ENCODE results near the gene HNRNPUL2. TPM values are rescaled to one million over a fixed set of nuclear protein-coding genes. Genes with fewer than 3 reads are reported as not detected.
"Not testable (repeated sequence)": the region's sequence is repeated elsewhere in the genome, so short reads cannot be mapped to it uniquely, and the experiment has no call there.

Gene HNRNPUL2
- total and polyA plus RNA-seq, 4 donors, result 15.3 to 69.3 (median 47.7) TPM

DNA sequence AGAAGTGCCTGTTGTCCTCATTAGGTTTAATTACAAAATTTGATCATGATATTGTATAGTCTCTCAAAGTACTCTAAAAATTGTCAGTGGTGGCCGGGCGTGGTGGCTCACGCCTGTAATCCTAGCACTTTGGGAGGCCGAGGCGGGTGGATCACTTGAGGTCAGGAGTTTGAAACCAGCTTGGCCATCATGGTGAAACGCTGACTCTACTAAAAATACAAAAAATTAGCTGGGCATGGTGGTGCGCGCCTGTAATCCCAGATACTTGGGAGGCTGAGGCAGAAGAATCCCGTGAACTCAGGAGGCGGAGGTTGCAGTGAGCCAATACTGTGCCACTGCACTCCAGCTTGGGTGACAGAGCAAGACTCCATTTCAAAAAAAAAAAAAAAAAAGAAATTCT, 51.8 kb downstream of the HNRNPUL2 start:
- Histone ChIP-seq H3K4me1 (ENCODE audit: control insufficient read depth, insufficient read depth, low read length) (peaks cover 43% of the 10 kb centered on the region), H3K36me3 (ENCODE audit: control insufficient read depth, insufficient read depth, low read length) (peaks cover 39% of the 10 kb centered on the region)
- H3K27ac ChIP-seq (ENCODE audit: low read depth, low read length); H3K27me3 ChIP-seq (ENCODE audit: control insufficient read depth, insufficient read depth, low read length); H3K9me3 ChIP-seq (ENCODE audit: control insufficient read depth, insufficient read depth, low read length); DNase-seq (ENCODE audit: low read depth in 4 of 6, low spot score in 6 of 6); H3K4me3 ChIP-seq (ENCODE audit: low read depth, low read length): not testable (repeated sequence)
- WGBS (ENCODE audit: insufficient coverage), result 100% methylated on average over 3 of the region's 10 CpGs

DNA sequence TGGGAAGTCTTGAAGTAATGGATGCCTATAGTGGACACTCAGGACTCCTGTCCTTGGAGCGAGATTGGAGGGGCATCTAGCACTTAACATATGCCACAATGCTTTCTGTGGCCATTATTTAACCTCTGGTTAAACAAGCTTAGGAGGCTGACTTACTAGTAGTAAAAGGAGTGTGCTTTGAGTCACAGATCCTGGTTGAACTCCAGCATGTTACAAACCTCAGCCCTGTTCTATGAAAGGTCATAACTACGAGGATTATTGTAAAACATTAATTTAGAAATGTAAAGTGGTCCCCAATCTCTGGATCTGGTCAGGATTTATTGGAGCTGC, 54.1 kb downstream of the HNRNPUL2 start:
- H3K4me3 ChIP-seq (ENCODE audit: low read depth, low read length), result no peak overlapping the region
- no peak for DNase-seq (ENCODE audit: low read depth in 4 of 6, low spot score in 6 of 6)
- H3K4me1 ChIP-seq (ENCODE audit: control insufficient read depth, insufficient read depth, low read length), result peaks cover 35% of the 10 kb centered on the region
- peaks cover 48% of the 10 kb centered on the region for H3K36me3 ChIP-seq (ENCODE audit: control insufficient read depth, insufficient read depth, low read length)
- H3K27me3 ChIP-seq (ENCODE audit: control insufficient read depth, insufficient read depth, low read length), result no peaks in the 10 kb centered on the region
- H3K9me3 ChIP-seq (ENCODE audit: control insufficient read depth, insufficient read depth, low read length), result no peaks in the 10 kb centered on the region
- no peak overlapping the region for H3K27ac ChIP-seq (ENCODE audit: low read depth, low read length)
- no CpG with 5 or more reads among the region's 2 CpGs for WGBS (ENCODE audit: insufficient coverage)

DNA sequence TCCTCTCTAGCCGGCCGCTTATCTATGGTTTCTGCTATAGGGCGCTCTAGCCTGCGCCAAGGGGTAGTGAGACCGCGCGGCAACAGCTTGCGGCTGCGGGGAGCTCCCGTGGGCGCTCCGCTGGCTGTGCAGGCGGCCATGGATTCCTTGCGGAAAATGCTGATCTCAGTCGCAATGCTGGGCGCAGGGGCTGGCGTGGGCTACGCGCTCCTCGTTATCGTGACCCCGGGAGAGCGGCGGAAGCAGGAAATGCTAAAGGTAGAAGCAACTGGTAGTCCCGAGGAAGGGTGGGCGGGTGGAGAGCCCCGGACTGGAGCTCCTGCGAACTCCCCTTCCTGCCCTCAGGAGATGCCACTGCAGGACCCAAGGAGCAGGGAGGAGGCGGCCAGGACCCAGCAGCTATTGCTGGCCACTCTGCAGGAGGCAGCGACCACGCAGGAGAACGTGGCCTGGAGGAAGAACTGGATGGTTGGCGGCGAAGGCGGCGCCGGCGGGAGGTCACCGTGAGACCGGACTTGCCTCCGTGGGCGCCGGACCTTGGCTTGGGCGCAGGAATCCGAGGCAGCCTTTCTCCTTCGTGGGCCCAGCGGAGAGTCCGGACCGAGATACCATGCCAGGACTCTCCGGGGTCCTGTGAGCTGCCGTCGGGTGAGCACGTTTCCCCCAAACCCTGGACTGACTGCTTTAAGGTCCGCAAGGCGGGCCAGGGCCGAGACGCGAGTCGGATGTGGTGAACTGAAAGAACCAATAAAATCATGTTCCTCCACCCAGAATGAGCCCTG, 55.5 kb downstream of the HNRNPUL2 start, which contains the start of the genes LBHD1 and UQCC3:
LBHD1 (minus strand) TSS at position 660 of the 782 bp plus-strand sequence. CDS start 2,236 bp downstream, outside the sequence.
UQCC3 (plus strand) TSS at position 66 of the 782 bp plus-strand sequence; CDS start at position 139, 73 bp downstream.
- peak within 1 kb of the TSS; percentile 79 for H3K4me3 ChIP-seq (ENCODE audit: low read depth, low read length)
- H3K27ac ChIP-seq (ENCODE audit: low read depth, low read length), result peak within 1 kb of the TSS; percentile 92
- H3K4me1 ChIP-seq (ENCODE audit: control insufficient read depth, insufficient read depth, low read length), result peaks cover 37% of the 10 kb centered on the region
- under 1% methylated on average over 59 of the region's 59 CpGs for WGBS (ENCODE audit: insufficient coverage)
- H3K9me3 ChIP-seq (ENCODE audit: control insufficient read depth, insufficient read depth, low read length), result no peaks in the 10 kb centered on the region
- peak in 5 of 6 donors; percentile 72 to 95 (median 80) for DNase-seq (ENCODE audit: low read depth in 4 of 6, low spot score in 6 of 6)
- H3K27me3 ChIP-seq (ENCODE audit: control insufficient read depth, insufficient read depth, low read length), result no peaks in the 10 kb centered on the region
- peaks cover 46% of the 10 kb centered on the region for H3K36me3 ChIP-seq (ENCODE audit: control insufficient read depth, insufficient read depth, low read length)

DNA sequence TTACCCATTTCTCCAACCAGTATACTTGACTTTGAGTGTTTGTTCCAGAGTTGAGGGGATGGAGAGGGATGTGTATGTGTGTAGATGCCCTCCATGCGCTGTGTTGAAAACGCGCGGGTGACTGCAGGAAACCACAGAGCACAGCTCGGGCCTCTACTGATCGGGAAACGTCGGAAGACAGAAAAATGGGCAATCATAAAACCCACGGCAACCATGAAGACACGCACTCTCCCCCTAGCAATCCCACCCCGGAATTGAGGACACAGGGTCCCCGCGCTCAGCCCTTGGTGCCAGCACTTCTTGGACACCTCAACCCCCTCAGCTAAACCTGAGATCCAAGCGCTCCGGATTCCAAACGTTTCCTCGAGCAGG, 56.0 kb downstream of the HNRNPUL2 start:
- 0% methylated on average over 12 of the region's 17 CpGs for WGBS (ENCODE audit: insufficient coverage)
- H3K9me3 ChIP-seq (ENCODE audit: control insufficient read depth, insufficient read depth, low read length), result no peaks in the 10 kb centered on the region
- peak overlapping the region; percentile 79 for H3K4me3 ChIP-seq (ENCODE audit: low read depth, low read length)
- H3K4me1 ChIP-seq (ENCODE audit: control insufficient read depth, insufficient read depth, low read length), result peaks cover 43% of the 10 kb centered on the region
- peaks cover 46% of the 10 kb centered on the region for H3K36me3 ChIP-seq (ENCODE audit: control insufficient read depth, insufficient read depth, low read length)
- H3K27ac ChIP-seq (ENCODE audit: low read depth, low read length), result peak overlapping the region; percentile 92
- no peaks in the 10 kb centered on the region for H3K27me3 ChIP-seq (ENCODE audit: control insufficient read depth, insufficient read depth, low read length)
- DNase-seq (ENCODE audit: low read depth in 4 of 6, low spot score in 6 of 6), result no peak

DNA sequence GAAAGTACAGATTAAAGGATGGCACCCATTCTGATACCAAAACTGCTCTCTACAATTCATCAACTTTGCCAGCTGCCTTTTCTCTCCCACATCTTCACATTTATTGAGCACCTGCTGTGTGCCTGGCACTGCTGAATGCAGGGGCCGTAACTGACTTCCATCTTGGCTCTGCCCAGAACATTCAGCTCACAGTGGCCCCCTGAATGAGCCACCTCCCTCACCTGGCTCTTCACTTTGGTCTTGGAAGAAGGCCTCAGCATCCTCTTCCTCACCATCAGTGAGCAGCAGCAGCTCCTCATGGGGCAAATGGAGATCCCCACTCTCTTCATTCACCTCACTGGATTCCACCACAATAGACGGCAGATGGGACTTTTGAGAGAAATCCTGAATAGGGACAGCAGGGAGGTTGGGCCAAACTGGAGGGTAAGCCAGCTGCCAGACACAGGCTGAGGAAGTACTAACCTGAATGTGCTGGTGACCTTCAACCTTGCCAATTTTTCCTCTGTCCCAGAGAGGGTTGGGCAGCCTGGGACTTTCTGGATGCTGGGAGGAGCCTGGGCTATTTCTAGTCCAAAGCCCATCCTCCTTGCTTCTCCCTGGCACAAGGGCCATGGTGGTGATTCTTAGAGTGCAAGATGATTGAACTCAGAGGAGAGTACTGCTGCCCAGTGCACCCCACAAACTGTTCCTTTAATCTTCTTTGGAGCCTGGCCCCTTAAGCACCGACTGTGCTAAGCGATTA, 57.7 kb downstream of the HNRNPUL2 start:
- WGBS (ENCODE audit: insufficient coverage), result 86% methylated on average over 1 of the region's 4 CpGs
- Histone ChIP-seq H3K36me3 (ENCODE audit: control insufficient read depth, insufficient read depth, low read length) (peaks cover 40% of the 10 kb centered on the region), H3K4me1 (ENCODE audit: control insufficient read depth, insufficient read depth, low read length) (peaks cover 51% of the 10 kb centered on the region), H3K27me3 (ENCODE audit: control insufficient read depth, insufficient read depth, low read length) (no peaks in the 10 kb centered on the region), H3K27ac (ENCODE audit: low read depth, low read length) (no peak overlapping the region), H3K9me3 (ENCODE audit: control insufficient read depth, insufficient read depth, low read length) (no peaks in the 10 kb centered on the region), H3K4me3 (ENCODE audit: low read depth, low read length) (no peak overlapping the region)
- DNase-seq (ENCODE audit: low read depth in 4 of 6, low spot score in 6 of 6), result no peak

DNA sequence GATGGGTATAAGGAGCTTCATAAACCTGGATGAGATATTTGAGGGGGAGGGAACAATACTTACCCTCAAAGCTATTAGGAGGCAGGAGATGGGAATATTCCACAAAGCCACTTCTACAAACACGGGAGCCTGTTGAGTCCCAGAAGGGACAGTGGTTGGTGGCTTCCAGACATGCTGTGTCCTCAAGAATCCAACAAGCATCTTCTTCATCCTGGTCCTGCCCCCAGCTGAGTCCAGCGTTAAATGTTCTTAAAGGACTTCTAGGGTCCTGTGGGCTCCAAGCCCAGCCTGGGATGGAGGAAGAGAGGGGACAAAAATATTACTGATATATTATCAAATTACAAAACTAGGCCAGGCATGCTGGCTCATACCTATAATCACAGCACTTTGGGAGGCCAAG, 59.8 kb downstream of the HNRNPUL2 start:
- H3K27me3 ChIP-seq (ENCODE audit: control insufficient read depth, insufficient read depth, low read length), result no peaks in the 10 kb centered on the region
- H3K27ac ChIP-seq (ENCODE audit: low read depth, low read length), result no peak overlapping the region
- DNase-seq (ENCODE audit: low read depth in 4 of 6, low spot score in 6 of 6), result no peak
- H3K4me3 ChIP-seq (ENCODE audit: low read depth, low read length), result no peak overlapping the region
- H3K36me3 ChIP-seq (ENCODE audit: control insufficient read depth, insufficient read depth, low read length), result peaks cover 32% of the 10 kb centered on the region
- no peaks in the 10 kb centered on the region for H3K9me3 ChIP-seq (ENCODE audit: control insufficient read depth, insufficient read depth, low read length)
- H3K4me1 ChIP-seq (ENCODE audit: control insufficient read depth, insufficient read depth, low read length), result peaks cover 53% of the 10 kb centered on the region
- no CpG with 5 or more reads among the region's 2 CpGs for WGBS (ENCODE audit: insufficient coverage)

DNA sequence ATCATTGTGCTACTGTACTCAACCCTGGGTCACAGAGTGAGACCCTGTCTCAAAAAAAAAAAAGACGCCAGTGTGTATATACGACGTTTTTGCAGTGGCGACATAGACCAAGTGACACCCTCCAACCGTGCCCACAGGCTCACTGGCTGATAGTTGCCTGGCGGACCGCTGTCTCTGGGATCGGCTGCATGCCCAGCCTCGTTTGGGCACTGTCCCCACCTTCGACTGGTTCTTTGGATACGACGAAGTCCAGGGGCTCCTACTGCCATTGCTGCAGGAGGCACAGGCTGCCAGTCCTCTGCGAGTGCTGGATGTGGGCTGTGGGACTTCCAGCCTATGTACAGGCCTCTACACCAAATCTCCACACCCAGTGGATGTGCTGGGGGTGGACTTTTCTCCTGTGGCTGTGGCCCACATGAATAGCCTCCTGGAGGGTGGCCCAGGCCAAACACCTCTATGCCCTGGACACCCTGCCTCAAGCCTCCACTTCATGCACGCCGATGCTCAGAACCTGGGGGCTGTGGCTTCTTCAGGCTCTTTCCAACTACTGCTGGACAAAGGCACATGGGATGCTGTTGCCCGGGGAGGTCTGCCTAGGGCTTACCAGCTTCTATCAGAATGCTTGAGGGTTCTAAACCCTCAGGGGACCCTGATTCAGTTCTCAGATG, 60.9 kb downstream of the HNRNPUL2 start:
- Histone ChIP-seq H3K9me3 (ENCODE audit: control insufficient read depth, insufficient read depth, low read length) (no peaks in the 10 kb centered on the region), H3K36me3 (ENCODE audit: control insufficient read depth, insufficient read depth, low read length) (peaks cover 34% of the 10 kb centered on the region), H3K27ac (ENCODE audit: low read depth, low read length) (peak overlapping the region; percentile 98), H3K4me1 (ENCODE audit: control insufficient read depth, insufficient read depth, low read length) (peaks cover 44% of the 10 kb centered on the region), H3K27me3 (ENCODE audit: control insufficient read depth, insufficient read depth, low read length) (no peaks in the 10 kb centered on the region), H3K4me3 (ENCODE audit: low read depth, low read length) (peak overlapping the region; percentile 99)
- 51% methylated on average over 15 of the region's 16 CpGs for WGBS (ENCODE audit: insufficient coverage)
- DNase-seq (ENCODE audit: low read depth in 4 of 6, low spot score in 6 of 6), result no peak

DNA sequence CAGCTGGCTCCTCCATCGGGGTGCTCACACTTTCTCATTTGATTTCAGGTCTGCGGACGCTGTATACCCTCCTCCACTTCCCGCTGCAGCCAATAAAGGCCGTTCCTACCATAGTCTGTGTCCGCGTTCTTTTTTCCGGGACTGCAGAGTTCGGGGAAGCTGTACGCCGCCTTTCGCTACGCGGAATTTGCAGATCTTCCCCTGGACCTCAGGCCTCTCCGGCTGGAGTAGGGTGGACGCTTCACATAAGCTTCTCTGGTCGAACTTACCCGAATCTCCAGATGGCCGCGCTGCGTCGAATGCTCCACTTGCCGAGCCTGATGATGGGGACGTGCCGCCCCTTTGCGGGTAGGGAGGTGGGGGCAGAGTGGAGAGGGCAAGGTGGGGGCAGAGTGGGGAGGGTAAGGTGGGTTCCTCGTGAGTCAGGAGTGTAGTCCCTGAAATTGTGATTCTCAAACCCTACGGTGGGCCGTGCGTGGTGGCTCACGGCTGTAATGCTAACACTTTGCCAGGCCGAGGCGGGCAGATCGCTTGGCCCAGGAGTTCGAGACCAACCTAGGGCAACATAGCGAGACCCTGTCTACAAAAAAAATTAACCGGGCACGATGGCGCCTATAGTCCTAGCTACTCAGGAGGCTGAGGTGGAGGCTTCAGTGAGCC, 61.5 kb downstream of the HNRNPUL2 start:
- H3K27me3 ChIP-seq (ENCODE audit: control insufficient read depth, insufficient read depth, low read length), result no peaks in the 10 kb centered on the region
- H3K4me3 ChIP-seq (ENCODE audit: low read depth, low read length), result peak overlapping the region; percentile 99
- H3K4me1 ChIP-seq (ENCODE audit: control insufficient read depth, insufficient read depth, low read length), result peaks cover 39% of the 10 kb centered on the region
- 2% methylated on average over 39 of the region's 39 CpGs for WGBS (ENCODE audit: insufficient coverage)
- H3K9me3 ChIP-seq (ENCODE audit: control insufficient read depth, insufficient read depth, low read length), result no peaks in the 10 kb centered on the region
- peak in 2 of 6 donors; percentile 59 to 86 for DNase-seq (ENCODE audit: low read depth in 4 of 6, low spot score in 6 of 6)
- peaks cover 34% of the 10 kb centered on the region for H3K36me3 ChIP-seq (ENCODE audit: control insufficient read depth, insufficient read depth, low read length)
- peak overlapping the region; percentile 98 for H3K27ac ChIP-seq (ENCODE audit: low read depth, low read length)

DNA sequence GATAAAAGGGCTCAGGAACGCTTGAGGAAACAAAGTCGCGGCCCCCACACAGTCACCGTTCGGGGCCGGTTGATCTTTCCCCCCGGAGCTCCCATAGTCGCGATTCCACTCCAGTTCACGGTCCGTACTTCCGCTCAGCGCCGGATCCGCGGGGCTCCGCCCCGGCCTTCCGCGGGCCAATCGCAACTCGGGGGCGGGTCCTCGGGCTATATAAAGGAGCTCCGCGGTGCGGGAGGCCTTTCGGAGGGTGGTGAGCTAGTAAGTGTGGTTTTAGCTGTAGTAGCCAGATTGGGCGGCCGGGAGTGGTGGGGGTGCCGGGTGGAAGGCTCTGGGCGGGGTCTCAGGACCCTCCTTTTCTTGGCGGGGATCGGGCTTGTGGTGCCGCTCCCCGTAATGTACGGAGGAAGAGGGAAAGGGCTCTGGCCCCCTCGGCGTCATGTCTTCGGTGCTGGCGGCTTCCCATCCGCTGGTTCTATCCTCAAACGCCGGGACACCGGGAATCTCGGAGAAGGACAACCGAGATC, 62.1 kb downstream of the HNRNPUL2 start, which contains the start of the genes C11orf98 and CSKMT:
C11orf98 (minus strand) TSS at position 136 of the 524 bp plus-strand sequence; CDS start at position 95, 41 bp downstream.
CSKMT (plus strand) TSS at position 238 of the 524 bp plus-strand sequence. CDS start 568 bp downstream, outside the sequence.
- DNase-seq (ENCODE audit: low read depth in 4 of 6, low spot score in 6 of 6), result peak; percentile 86 to 98 (median 92)
- WGBS (ENCODE audit: insufficient coverage), result 0% methylated on average over 46 of the region's 47 CpGs
- H3K4me1 ChIP-seq (ENCODE audit: control insufficient read depth, insufficient read depth, low read length), result peaks cover 35% of the 10 kb centered on the region
- peak within 1 kb of the TSS; percentile 98 for H3K27ac ChIP-seq (ENCODE audit: low read depth, low read length)
- H3K9me3 ChIP-seq (ENCODE audit: control insufficient read depth, insufficient read depth, low read length), result no peaks in the 10 kb centered on the region
- H3K27me3 ChIP-seq (ENCODE audit: control insufficient read depth, insufficient read depth, low read length), result no peaks in the 10 kb centered on the region
- H3K36me3 ChIP-seq (ENCODE audit: control insufficient read depth, insufficient read depth, low read length), result peaks cover 34% of the 10 kb centered on the region
- peak within 1 kb of the TSS; percentile 99 for H3K4me3 ChIP-seq (ENCODE audit: low read depth, low read length)

Measured in spinal cord (tissue), 10 donors.